Activated B cell treated with CpG ODN at 0.5 μM for 24 hours (primary cell): ENCODE results near the gene WDR75. TPM values are rescaled to one million over a fixed set of nuclear protein-coding genes. Genes with fewer than 3 reads are reported as not detected.

Experiments
- ATAC-seq: fragments of 200-7000 bp; cut with Tn5 transposase; one replicate; pipeline ENCODE4 v1.10.0; 2021; ENCODE audit warnings: low read depth, mild to moderate bottlenecking, moderate library complexity
- CTCF ChIA-PET: fragments of 350-600 bp; sonication (Branson Sonifier 250); formaldehyde crosslinking; loops from one replicate; lab custom pipeline; 2021; ENCODE audit warnings: antibody characterized with exemption; lab: Charles Lee
- POLR2A ChIA-PET: fragments of 350-600 bp; sonication (Branson Sonifier 250); formaldehyde crosslinking; loops from one replicate; lab custom pipeline; 2021; ENCODE audit warnings: antibody characterized with exemption; lab: Charles Lee
- DNase-seq: peaks from one replicate; pipeline ENCODE4 v3.0.0; 2022
- H3K27ac Mint-ChIP-seq: one replicate; pipeline ENCODE4 v1.8.0; 2020; ENCODE audit warnings: mixed read lengths
- H3K27me3 Mint-ChIP-seq: one replicate; pipeline ENCODE4 v1.8.0; 2021; ENCODE audit warnings: mixed read lengths
- H3K36me3 Mint-ChIP-seq: one replicate; pipeline ENCODE4 v1.8.0; 2021; ENCODE audit warnings: low read depth, mixed read lengths
- H3K4me1 Mint-ChIP-seq: one replicate; pipeline ENCODE4 v1.8.0; 2021; ENCODE audit warnings: mixed read lengths
- H3K4me3 Mint-ChIP-seq: one replicate; pipeline ENCODE4 v1.8.0; 2020; ENCODE audit warnings: mild to moderate bottlenecking, mixed read lengths
- H3K9me3 Mint-ChIP-seq: one replicate; pipeline ENCODE4 v1.8.0; 2020; ENCODE audit warnings: mixed read lengths
- CTCF ChIP-seq: fragments of 200-600 bp; IDR thresholded peaks from one replicate; pipeline ENCODE4 v1.8.0; 2022; ENCODE audit warnings: antibody characterized with exemption, mild to moderate bottlenecking
- intact Hi-C: fragments of 100-400 bp; cut with micrococcal nuclease; formaldehyde crosslinking; loops from one replicate; pipeline ENCODE4 v1.15.1; 2024
- total RNA-seq: library from RNA; stranded (reverse); gene quantifications from 2 replicates; pipeline ENCODE4 v1.2.3, GENCODE V29; 2022

The WDR75 gene
- total RNA-seq, 1 donor from 2014 or later, result 61.2 TPM

GRCh38 chr2:189501487-189501886 is 60.2 kb downstream of the WDR75 start:
- ATAC-seq (no peak), DNase-seq (no peak)
- H3K4me3 Mint-ChIP-seq, result no peak overlapping the region
- ChIA-PET POLR2A (no interaction called here), CTCF (no interaction called here)
- H3K9me3 Mint-ChIP-seq, result no peaks in the 10 kb centered on the region
- no peaks in the 10 kb centered on the region for H3K4me1 Mint-ChIP-seq
- H3K27me3 Mint-ChIP-seq, result peaks cover 7% of the 10 kb centered on the region
- intact Hi-C loops, result no loop called here
- no peak overlapping the region for H3K27ac Mint-ChIP-seq
- no peaks in the 10 kb centered on the region for H3K36me3 Mint-ChIP-seq
- no peak for TF ChIP-seq CTCF

- Mint-ChIP-seq H3K27ac (no peak overlapping the region), H3K27me3 (peaks cover 4% of the 10 kb centered on the region), H3K9me3 (no peaks in the 10 kb centered on the region), H3K4me3 (no peak overlapping the region), H3K4me1 (no peaks in the 10 kb centered on the region), H3K36me3 (no peaks in the 10 kb centered on the region)
- intact Hi-C loops, result no loop called here
- ChIA-PET CTCF (no interaction called here), POLR2A (no interaction called here)
- DNase-seq (no peak), ATAC-seq (no peak)
- TF ChIP-seq CTCF, result no peak
Observed at GRCh38 chr2:189502714-189503113, 61.4 kb downstream of the WDR75 start.

- ATAC-seq (no peak), DNase-seq (no peak)
- no peak overlapping the region for H3K4me3 Mint-ChIP-seq
- H3K4me1 Mint-ChIP-seq, result no peaks in the 10 kb centered on the region
- peaks cover 3% of the 10 kb centered on the region for H3K9me3 Mint-ChIP-seq
- intact Hi-C loops, result no loop called here
- H3K27me3 Mint-ChIP-seq, result peaks cover 4% of the 10 kb centered on the region
- H3K36me3 Mint-ChIP-seq, result no peaks in the 10 kb centered on the region
- no peak for TF ChIP-seq CTCF
- ChIA-PET CTCF (no interaction called here), POLR2A (no interaction called here)
- no peak overlapping the region for H3K27ac Mint-ChIP-seq
Observed at GRCh38 chr2:189504238-189504637, 63.0 kb downstream of the WDR75 start.

- Mint-ChIP-seq H3K9me3 (peaks cover 3% of the 10 kb centered on the region), H3K27ac (no peak overlapping the region), H3K4me1 (no peaks in the 10 kb centered on the region), H3K4me3 (no peak overlapping the region), H3K27me3 (peaks cover 2% of the 10 kb centered on the region), H3K36me3 (no peaks in the 10 kb centered on the region)
- intact Hi-C loops, result no loop called here
- ATAC-seq (no peak), DNase-seq (no peak)
- CTCF ChIA-PET, result no interaction called here
- no peak for TF ChIP-seq CTCF
- POLR2A ChIA-PET, result no interaction called here
Observed at GRCh38 chr2:189505492-189505891, 64.2 kb downstream of the WDR75 start.

GRCh38 chr2:189506514-189506976 is 65.3 kb downstream of the WDR75 start:
- Mint-ChIP-seq H3K4me3 (no peak overlapping the region), H3K27ac (no peak overlapping the region), H3K27me3 (peaks cover 2% of the 10 kb centered on the region), H3K36me3 (no peaks in the 10 kb centered on the region), H3K4me1 (no peaks in the 10 kb centered on the region), H3K9me3 (peaks cover 3% of the 10 kb centered on the region)
- CTCF ChIA-PET, result no interaction called here
- intact Hi-C loops, result no loop called here
- no peak for DNase-seq
- POLR2A ChIA-PET, result no interaction called here
- no peak for TF ChIP-seq CTCF
- ATAC-seq, result no peak
